ENCODE data around the gene DCBLD1. TPM values are rescaled to one million over a fixed set of nuclear protein-coding genes. Genes with fewer than 3 reads are reported as not detected.

Gene DCBLD1
- total and polyA plus RNA-seq, 2 of the 13 experiments (the other 11 are each of a cell fraction or from before 2014, with no cell fraction given) = 23.2 to 41.5 TPM

GRCh38 chr6:117482240-117483003 lies at the start of gene DCBLD1 (continued):
- TF ChIP-seq ZBTB37 (CRISPR knock-in tag; IDR thresholded peaks at IDR 0.05) (peak; percentile 56; the same call in 1 of the 2 replicates), ZNF235 (CRISPR knock-in tag; IDR thresholded peaks at IDR 0.05; ENCODE audit: borderline replicate concordance) (no peak; the same call in 1 of the 2 replicates), MED1 (CRISPR knock-in tag; IDR thresholded peaks at IDR 0.05) (peak; percentile 32; the same call in 1 of the 2 replicates), ZNF749 (CRISPR knock-in tag; IDR thresholded peaks at IDR 0.05; ENCODE audit: borderline replicate concordance) (peak; percentile 64; the same call in 1 of the 2 replicates), ZKSCAN1 (IDR thresholded peaks at IDR 0.05; ENCODE audit: low read length) (no peak), ZNF782 (CRISPR knock-in tag; IDR thresholded peaks at IDR 0.05; ENCODE audit: borderline replicate concordance) (no peak), KLF16 (CRISPR knock-in tag; IDR thresholded peaks at IDR 0.05) (peak in 1 of 2 experiments; percentile 49; a peak in 2 of 4 replicates), ZNF570 (CRISPR knock-in tag; IDR thresholded peaks at IDR 0.05; ENCODE audit: borderline replicate concordance) (no peak), ZNF576 (CRISPR knock-in tag; IDR thresholded peaks at IDR 0.05) (peak; percentile 56; the same call in 1 of the 2 replicates), ZNF780A (CRISPR knock-in tag; IDR thresholded peaks at IDR 0.05) (peak; percentile 67), GFI1 (CRISPR knock-in tag; IDR thresholded peaks at IDR 0.05; ENCODE audit: borderline replicate concordance) (0 out of 2 replicates have a peak, but pooled peaks have one; percentile 19), FOXK1 (CRISPR knock-in tag; IDR thresholded peaks at IDR 0.05; ENCODE audit: borderline replicate concordance, low read depth) (peak; percentile 15; the same call in 1 of the 2 replicates), ADNP (CRISPR knock-in tag; IDR thresholded peaks at IDR 0.05) (no peak), TBX3 (IDR thresholded peaks at IDR 0.05; ENCODE audit: borderline replicate concordance) (no peak), ZNF777 (CRISPR knock-in tag; IDR thresholded peaks at IDR 0.05) (peak; percentile 99), RXRB (CRISPR knock-in tag; IDR thresholded peaks at IDR 0.05; ENCODE audit: borderline replicate concordance) (peak; percentile 52; the same call in 1 of the 2 replicates), ZC3H13 (CRISPR knock-in tag; IDR thresholded peaks at IDR 0.05) (0 out of 2 replicates have a peak, but pooled peaks have one; percentile 62), EP300 (IDR thresholded peaks at IDR 0.05; ENCODE audit: low read depth in 2 of 2, low read length in 2 of 2) (no peak; a peak in 1 of 4 replicates), EP300 (CRISPR knock-in tag; IDR thresholded peaks at IDR 0.05; ENCODE audit: borderline replicate concordance) (peak; percentile 67), SRSF4 (IDR thresholded peaks at IDR 0.05; ENCODE audit: low read depth, low read length, poor library complexity, severe bottlenecking) (no peak), TRIM24 (CRISPR knock-in tag; IDR thresholded peaks at IDR 0.05) (no peak), HOXA5 (CRISPR knock-in tag; IDR thresholded peaks at IDR 0.05) (0 out of 2 replicates have a peak, but pooled peaks have one; percentile 16), ARID2 (CRISPR knock-in tag; IDR thresholded peaks at IDR 0.05; ENCODE audit: borderline replicate concordance) (0 out of 2 replicates have a peak, but pooled peaks have one; percentile 8), ZNF883 (CRISPR knock-in tag; IDR thresholded peaks at IDR 0.05; ENCODE audit: not compliant biosample characterization) (peak; percentile 67), ZNF724P (CRISPR knock-in tag; IDR thresholded peaks at IDR 0.05; ENCODE audit: borderline replicate concordance) (0 out of 2 replicates have a peak, but pooled peaks have one; percentile 28)
- TF ChIP-seq, protein P1, sequence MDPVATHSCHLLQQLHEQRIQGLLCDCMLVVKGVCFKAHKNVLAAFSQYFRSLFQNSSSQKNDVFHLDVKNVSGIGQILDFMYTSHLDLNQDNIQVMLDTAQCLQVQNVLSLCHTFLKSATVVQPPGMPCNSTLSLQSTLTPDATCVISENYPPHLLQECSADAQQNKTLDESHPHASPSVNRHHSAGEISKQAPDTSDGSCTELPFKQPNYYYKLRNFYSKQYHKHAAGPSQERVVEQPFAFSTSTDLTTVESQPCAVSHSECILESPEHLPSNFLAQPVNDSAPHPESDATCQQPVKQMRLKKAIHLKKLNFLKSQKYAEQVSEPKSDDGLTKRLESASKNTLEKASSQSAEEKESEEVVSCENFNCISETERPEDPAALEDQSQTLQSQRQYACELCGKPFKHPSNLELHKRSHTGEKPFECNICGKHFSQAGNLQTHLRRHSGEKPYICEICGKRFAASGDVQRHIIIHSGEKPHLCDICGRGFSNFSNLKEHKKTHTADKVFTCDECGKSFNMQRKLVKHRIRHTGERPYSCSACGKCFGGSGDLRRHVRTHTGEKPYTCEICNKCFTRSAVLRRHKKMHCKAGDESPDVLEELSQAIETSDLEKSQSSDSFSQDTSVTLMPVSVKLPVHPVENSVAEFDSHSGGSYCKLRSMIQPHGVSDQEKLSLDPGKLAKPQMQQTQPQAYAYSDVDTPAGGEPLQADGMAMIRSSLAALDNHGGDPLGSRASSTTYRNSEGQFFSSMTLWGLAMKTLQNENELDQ (CRISPR knock-in tag; IDR thresholded peaks at IDR 0.05; ENCODE audit: borderline replicate concordance) = no peak
